ENCODE data around the gene RPL28.
"Not testable (repeated sequence)": the region's sequence is repeated elsewhere in the genome, so short reads cannot be mapped to it uniquely, and the experiment has no call there.

RPL28 gene

GRCh38 chr19:55443045-55443823 is 57.5 kb downstream of the RPL28 start, which contains the start of gene SHISA7:
Gene SHISA7 (minus strand): TSS chr19:55443300. CDS start chr19:55442863, 437 bp downstream.
- DNase-seq (ENCODE audit: insufficient read length, low spot score) (no peak), FAIRE-seq (no peak)

DNA sequence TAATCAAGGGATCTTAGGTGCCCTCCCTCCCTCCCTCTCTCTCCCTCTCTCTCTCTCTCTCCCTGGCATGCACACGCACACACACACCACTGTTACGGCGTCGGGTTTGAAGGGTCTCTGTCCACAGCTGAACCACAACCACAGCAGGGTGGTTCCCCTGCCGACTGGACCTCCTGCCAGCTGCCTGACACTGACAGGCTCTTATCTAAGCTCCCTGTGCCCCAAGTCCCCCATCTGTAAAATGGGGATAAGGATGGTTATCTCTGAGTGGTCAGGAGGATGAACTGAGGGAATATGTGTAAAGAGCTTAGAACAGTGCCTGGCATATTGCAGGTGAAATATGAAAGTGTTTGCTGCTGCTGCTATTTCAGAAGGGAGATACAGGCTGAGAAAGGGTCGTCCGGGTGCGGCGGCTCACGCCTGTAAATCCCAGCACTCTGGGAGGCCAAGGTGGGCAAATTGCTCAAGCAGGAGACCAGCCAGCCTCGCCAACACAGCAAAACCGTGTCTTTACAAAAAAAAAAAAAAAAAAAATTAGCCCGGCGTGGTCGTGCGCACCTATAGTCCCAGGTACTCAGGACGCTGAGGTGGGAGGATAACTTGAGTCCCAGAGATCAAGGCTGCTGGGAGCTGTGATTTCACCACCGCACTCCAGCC is 58.2 kb downstream of the RPL28 start:
- no peak for FAIRE-seq
- no peak for DNase-seq (ENCODE audit: insufficient read length, low spot score)

- FAIRE-seq (no peak), DNase-seq (ENCODE audit: insufficient read length, low spot score) (no peak)
Measured at GRCh38 chr19:55444646-55445045, 58.9 kb downstream of the RPL28 start.

DNA sequence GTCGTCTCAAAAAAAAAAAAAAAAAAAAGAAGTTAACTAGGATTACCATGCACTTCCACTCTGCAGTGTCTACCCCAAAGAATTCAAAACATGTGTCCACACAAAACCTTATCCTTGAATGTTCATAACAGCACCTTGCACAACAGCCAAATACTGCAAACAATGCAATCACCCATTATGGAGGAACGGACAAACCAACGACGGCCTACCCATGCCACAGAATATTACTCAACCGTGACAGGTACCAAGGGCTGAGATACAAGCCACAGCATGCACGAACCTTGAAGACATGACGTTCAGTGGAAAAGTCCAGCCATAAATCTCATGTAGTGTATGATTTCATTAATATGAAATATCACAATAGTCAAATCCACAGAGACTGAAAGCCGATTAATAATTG is 60.3 kb downstream of the RPL28 start:
- FAIRE-seq: no peak
- no peak for DNase-seq (ENCODE audit: insufficient read length, low spot score)

DNA sequence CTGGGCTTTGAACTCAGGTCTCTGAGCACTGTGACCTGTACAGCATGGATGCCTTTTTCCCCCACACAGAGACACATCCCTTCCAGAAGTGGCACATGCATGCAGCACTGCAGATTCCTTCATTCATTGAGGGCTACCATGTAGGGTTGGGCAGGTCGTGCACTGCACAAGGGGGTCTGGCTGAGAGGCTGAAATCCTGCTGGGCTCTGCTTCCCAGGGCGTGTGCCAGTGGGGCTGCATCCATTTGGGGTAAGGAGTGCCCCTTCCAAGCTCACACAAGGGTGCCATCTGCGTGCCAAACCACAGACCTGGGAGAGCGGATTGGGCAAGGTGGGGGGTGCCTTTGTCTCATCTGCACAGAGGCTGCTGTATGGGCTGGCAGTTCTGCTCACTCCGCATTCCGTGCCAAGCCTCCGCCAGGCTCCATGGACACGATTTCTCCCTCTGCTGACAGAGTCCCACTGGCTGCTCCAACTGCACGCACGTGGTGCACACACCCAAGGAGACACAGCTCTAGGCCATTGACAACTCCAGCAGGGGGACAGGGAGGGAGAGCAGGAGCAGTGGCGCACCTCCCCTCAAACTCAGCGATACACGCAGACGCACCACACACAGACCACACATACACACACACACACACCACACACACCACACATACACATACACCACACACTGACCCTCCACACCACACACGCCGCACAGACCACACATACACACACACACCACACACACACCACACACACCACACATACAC is 61.9 kb downstream of the RPL28 start:
- DNase-seq (ENCODE audit: insufficient read length, low spot score) (no peak), FAIRE-seq (no peak)

- FAIRE-seq; DNase-seq (ENCODE audit: insufficient read length, low spot score): not testable (repeated sequence)
Measured at GRCh38 chr19:55448175-55448490, 62.4 kb downstream of the RPL28 start.

GRCh38 chr19:55449469-55449868 is 63.7 kb downstream of the RPL28 start:
- DNase-seq (ENCODE audit: insufficient read length, low spot score) (no peak), FAIRE-seq (no peak)

DNA sequence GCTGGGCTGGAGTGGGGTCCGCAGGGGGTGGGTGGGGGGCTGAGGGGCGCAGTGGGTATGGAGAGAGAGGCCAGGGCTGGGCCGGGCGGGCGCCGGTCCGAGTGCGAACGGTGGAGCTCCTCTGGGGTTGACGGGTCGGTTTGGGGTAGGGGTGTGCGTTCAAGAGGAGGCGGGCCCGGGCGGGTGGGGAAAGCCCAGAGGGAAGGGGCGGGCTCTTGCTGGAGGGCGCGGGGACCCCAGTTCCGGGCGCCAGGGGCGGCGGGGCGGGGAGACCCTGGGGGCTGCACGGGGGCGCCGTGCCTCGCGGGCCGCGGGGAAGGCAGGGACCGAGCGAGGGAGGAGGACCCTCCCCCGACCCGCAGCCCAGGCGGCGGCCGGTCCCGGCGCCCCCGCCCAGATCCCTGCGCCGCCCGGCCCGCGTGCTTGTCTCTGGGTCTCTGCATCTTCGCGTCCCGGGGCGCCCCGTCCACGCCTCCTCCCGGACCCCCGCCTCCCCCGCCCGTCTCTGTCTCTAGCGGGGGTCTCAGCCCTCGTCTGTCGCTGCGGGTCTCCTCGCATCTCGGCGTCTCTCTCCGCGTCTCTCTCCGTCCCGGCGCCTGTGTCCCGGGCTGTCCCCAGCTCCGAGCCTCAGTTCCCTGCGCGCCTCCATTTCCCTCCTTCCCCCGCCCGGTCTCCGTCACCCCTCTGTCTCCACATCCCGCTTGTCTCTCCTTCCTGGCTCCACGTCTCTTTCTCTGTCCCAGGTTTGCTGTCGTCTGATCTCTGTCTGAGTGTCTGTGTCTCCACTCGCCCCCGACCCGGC is 65.6 kb downstream of the RPL28 start:
- DNase-seq (ENCODE audit: insufficient read length, low spot score) (no peak), FAIRE-seq (no peak)

GRCh38 chr19:55451965-55452748 is 66.4 kb downstream of the RPL28 start:
- no peak for FAIRE-seq

More at GRCh38 chr19:55451965-55452748, 66.4 kb downstream of the RPL28 start:
- no peak for DNase-seq (ENCODE audit: insufficient read length, low spot score)

Data from GM19239 (cell line).